ENCODE measurements around the gene ALDH3B1.

- no peak for TF ChIP-seq CTCF (IDR thresholded peaks at IDR 0.05)
- TF ChIP-seq POLR2AphosphoS5 (IDR thresholded peaks at IDR 0.05): peak; percentile 8 to 79 (median 57)
- TF ChIP-seq POLR2A (IDR thresholded peaks at IDR 0.05): no peak
Measured at GRCh38 chr11:68012843-68013610, 2.9 kb downstream of the ALDH3B1 start.
